WTC11 (cell line): ENCODE results near the gene STK11. TPM values are rescaled to one million over a fixed set of nuclear protein-coding genes. Genes with fewer than 3 reads are reported as not detected.

Experiments
- ATAC-seq: fragments of 200-7000 bp; cut with Tn5 transposase; 2 replicates; pipeline ENCODE4 v1.10.0; 2021; ENCODE audit warnings: mild to moderate bottlenecking, moderate library complexity
- CTCF ChIA-PET: fragments of 300-600 bp; sonication (Branson Sonifier 250); formaldehyde crosslinking; loops from one replicate; lab custom pipeline; 2021; ENCODE audit warnings: antibody characterized with exemption; lab: Charles Lee
- POLR2A ChIA-PET: fragments of 350-600 bp; sonication (Branson Sonifier 250); formaldehyde crosslinking; loops from one replicate; lab custom pipeline; 2021; ENCODE audit warnings: antibody characterized with exemption; lab: Charles Lee
- DNase-seq: peaks from one replicate; pipeline ENCODE4 v3.0.0; 2021; ENCODE audit warnings: low spot score
- H3K27ac Mint-ChIP-seq: 2 replicates; pipeline ENCODE4 v1.8.0; 2021; ENCODE audit warnings: mixed read lengths
- H3K27me3 Mint-ChIP-seq: 2 replicates; pipeline ENCODE4 v1.8.0; 2021; ENCODE audit warnings: low read depth, mild to moderate bottlenecking, moderate library complexity, mixed read lengths
- H3K36me3 Mint-ChIP-seq: 2 replicates; pipeline ENCODE4 v1.8.0; 2021; ENCODE audit warnings: mixed read lengths
- H3K4me1 Mint-ChIP-seq: 2 replicates; pipeline ENCODE4 v1.8.0; 2022; ENCODE audit warnings: mixed read lengths
- H3K4me3 Mint-ChIP-seq: 2 replicates; pipeline ENCODE4 v1.8.0; 2021; ENCODE audit warnings: mild to moderate bottlenecking, moderate library complexity, mixed read lengths
- H3K9me3 Mint-ChIP-seq: 2 replicates; pipeline ENCODE4 v1.8.0; 2021; ENCODE audit warnings: mixed read lengths
- AFF4 ChIP-seq: sonication (generic); formaldehyde crosslinking; IDR thresholded peaks from 2 replicates; pipeline ENCODE4 v1.8.1; 2023; ENCODE audit warnings: mild to moderate bottlenecking, missing genetic modification reagents, borderline replicate concordance
- ATF3 ChIP-seq: sonication (generic); formaldehyde crosslinking; conservative IDR thresholded peaks from 2 replicates; pipeline ENCODE4 v1.8.1; 2022; ENCODE audit warnings: mild to moderate bottlenecking, missing genetic modification reagents
- ATF6 ChIP-seq: sonication (generic); formaldehyde crosslinking; IDR thresholded peaks from 2 replicates; pipeline ENCODE4 v1.8.1; 2023; ENCODE audit warnings: mild to moderate bottlenecking, missing genetic modification reagents
- E2F4 ChIP-seq: sonication (generic); formaldehyde crosslinking; IDR thresholded peaks from 2 replicates; pipeline ENCODE4 v1.8.1; 2022; ENCODE audit warnings: low read depth, mild to moderate bottlenecking, moderate library complexity, missing genetic modification reagents, borderline replicate concordance
- GABPB1 ChIP-seq: sonication (generic); formaldehyde crosslinking; IDR thresholded peaks from 2 replicates; pipeline ENCODE4 v1.8.1; 2023; ENCODE audit warnings: mild to moderate bottlenecking, missing genetic modification reagents
- JAZF1 ChIP-seq: fragments of 250-450 bp; sonication (Bioruptor Pico); IDR thresholded peaks from 2 replicates; pipeline ENCODE4 v1.9.0; 2021; ENCODE audit warnings: moderate library complexity, mild to moderate bottlenecking, inconsistent platforms
- JUN ChIP-seq: sonication (generic); formaldehyde crosslinking; IDR thresholded peaks from 2 replicates; pipeline ENCODE4 v1.8.0; 2023; ENCODE audit warnings: mild to moderate bottlenecking, missing genetic modification reagents
- NFATC4 ChIP-seq: fragments of 250-450 bp; sonication (Bioruptor Pico); IDR thresholded peaks from 2 replicates; pipeline ENCODE4 v1.9.0; 2021; ENCODE audit warnings: mild to moderate bottlenecking
- NFYB ChIP-seq: sonication (generic); formaldehyde crosslinking; conservative IDR thresholded peaks from 2 replicates; pipeline ENCODE4 v1.8.0; 2022; ENCODE audit warnings: low read depth, missing genetic modification reagents
- NR1H2 ChIP-seq: sonication (generic); formaldehyde crosslinking; IDR thresholded peaks from 2 replicates; pipeline ENCODE4 v1.9.0; 2021; ENCODE audit warnings: mild to moderate bottlenecking, moderate library complexity, missing genetic modification reagents
- PRRX2 ChIP-seq: fragments of 250-450 bp; sonication (Bioruptor Pico); IDR thresholded peaks from 2 replicates; pipeline ENCODE4 v1.8.0; 2021; ENCODE audit warnings: mild to moderate bottlenecking
- RORB ChIP-seq: fragments of 250-450 bp; sonication (Bioruptor Pico); IDR thresholded peaks from 2 replicates; pipeline ENCODE4 v1.9.0; 2021; ENCODE audit warnings: mild to moderate bottlenecking
- SP1 ChIP-seq: sonication (generic); formaldehyde crosslinking; conservative IDR thresholded peaks from 2 replicates; pipeline ENCODE4 v1.8.1; 2022; ENCODE audit warnings: missing genetic modification reagents
- USF1 ChIP-seq: sonication (generic); formaldehyde crosslinking; IDR thresholded peaks from 2 replicates; pipeline ENCODE4 v1.8.0; 2022; ENCODE audit warnings: mild to moderate bottlenecking, missing genetic modification reagents
- ZNF138 ChIP-seq: sonication (generic); formaldehyde crosslinking; conservative IDR thresholded peaks from 2 replicates; pipeline ENCODE4 v1.8.1; 2022; ENCODE audit warnings: mild to moderate bottlenecking, moderate library complexity, missing genetic modification reagents
- ZNF416 ChIP-seq: fragments of 250-450 bp; sonication (Bioruptor Pico); IDR thresholded peaks from 2 replicates; pipeline ENCODE4 v1.9.0; 2021; ENCODE audit warnings: mild to moderate bottlenecking, inconsistent platforms
- ZSCAN18 ChIP-seq: fragments of 250-450 bp; sonication (Bioruptor Pico); IDR thresholded peaks from 2 replicates; pipeline ENCODE4 v2.1.2; 2022; ENCODE audit warnings: mild to moderate bottlenecking, moderate library complexity
- total RNA-seq: library from RNA; stranded (reverse); gene quantifications from 3 replicates; pipeline ENCODE4 v1.2.3, GENCODE V29; 2021

The STK11 gene
- total RNA-seq, 1 experiment from 2014 or later = 112 TPM

- TF ChIP-seq GABPB1 (CRISPR knock-in tag) (no peak), NFATC4 (CRISPR knock-in tag) (no peak), JAZF1 (CRISPR knock-in tag) (no peak), NFYB (no peak), JUN (no peak), ZSCAN18 (CRISPR knock-in tag) (no peak), ZNF416 (no peak), E2F4 (CRISPR knock-in tag) (no peak), PRRX2 (CRISPR knock-in tag) (no peak), ATF6 (no peak), RORB (CRISPR knock-in tag) (no peak), ZNF138 (no peak), USF1 (CRISPR knock-in tag) (no peak), SP1 (CRISPR knock-in tag) (no peak), NR1H2 (CRISPR knock-in tag) (no peak), AFF4 (no peak), ATF3 (CRISPR knock-in tag) (no peak)
- TF ChIP-seq, all 79 proteins: peak for 0
- DNase-seq (no peak), ATAC-seq (no peak)
- Mint-ChIP-seq H3K36me3 (no peaks in the 10 kb centered on the region), H3K27me3 (no peaks in the 10 kb centered on the region), H3K27ac (no peak overlapping the region; the same call in 1 of the 2 replicates), H3K4me1 (peaks cover 11% of the 10 kb centered on the region), H3K4me3 (no peak overlapping the region), H3K9me3 (no peaks in the 10 kb centered on the region)
- CTCF ChIA-PET = interaction anchor here (0.6 to 3.9 kb wide), 7 partner anchors 21 to 82 kb away, joined by 3 to 14 read pairs (median 4); no protein-coding TSS in a partner anchor
- POLR2A ChIA-PET = no interaction called here
These were observed 42.9 kb upstream of the STK11 start for GRCh38 chr19:1162404-1163282.
